Astrocyte (in vitro differentiated cells and primary cell): ENCODE measurements around the gene NKAPL.

Experiments used
- CTCF ChIP-seq: IDR thresholded peaks from 2 replicates; pipeline ENCODE4 v1.5.1; 2011; ENCODE audit warnings: low read depth, mild to moderate bottlenecking, inconsistent platforms, low read length, moderate library complexity; ENCODE audit not compliant: insufficient read depth
- EZH2 ChIP-seq: IDR thresholded peaks from 2 replicates; pipeline ENCODE4 v1.6.1; 2012; ENCODE audit warnings: mild to moderate bottlenecking, low read length, inconsistent platforms; ENCODE audit not compliant: insufficient read depth

GRCh38 chr6:28266563-28266961, 7.5 kb downstream of the NKAPL start:
- TF ChIP-seq CTCF (no peak), EZH2 (no peak)
